ENCODE results near the gene GCLC.
A peak's percentile ranks its signal among the peaks of the same experiment; 100 is the strongest.
"Not testable (repeated sequence)": the region's sequence is repeated elsewhere in the genome, so short reads cannot be mapped to it uniquely, and the experiment has no call there.

GCLC gene

DNA sequence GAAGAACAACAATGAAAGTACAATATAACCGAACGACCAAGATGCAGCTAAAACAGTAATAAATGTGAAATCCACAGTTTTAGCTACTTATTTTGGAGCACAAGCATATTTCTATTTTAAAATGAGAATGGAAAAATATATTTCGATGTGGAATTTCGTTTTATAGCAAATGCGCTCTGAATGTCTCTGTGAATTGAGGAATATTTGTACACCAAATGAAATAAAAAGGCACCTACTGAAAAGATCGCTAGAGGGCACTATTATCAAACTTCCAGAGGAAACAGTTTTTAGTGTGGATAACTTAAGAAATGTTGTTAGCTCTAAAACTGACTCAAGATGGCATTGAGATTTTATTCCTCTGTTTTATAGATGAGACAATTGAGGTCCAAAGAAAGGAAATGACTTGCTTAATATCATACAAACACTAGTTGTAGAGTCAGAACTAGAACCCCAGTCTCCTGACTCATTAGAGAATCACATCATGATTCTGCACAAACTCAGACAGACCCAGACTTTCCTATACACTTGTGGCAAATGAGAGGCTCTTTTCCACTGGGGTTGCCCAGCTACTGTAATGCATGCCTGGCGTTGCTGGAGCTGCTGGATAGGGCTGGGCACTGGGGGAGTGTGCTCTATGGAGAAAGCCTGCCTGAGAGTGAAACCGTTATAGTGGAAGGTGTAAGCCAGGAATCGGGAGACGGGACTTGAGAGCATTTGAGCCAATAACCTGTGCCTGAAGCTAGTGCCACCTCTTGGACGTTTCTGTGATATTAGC lies 51.9 kb downstream of the GCLC start:
- peak; percentile 79 for DNase-seq (ENCODE audit: low spot score)

DNA sequence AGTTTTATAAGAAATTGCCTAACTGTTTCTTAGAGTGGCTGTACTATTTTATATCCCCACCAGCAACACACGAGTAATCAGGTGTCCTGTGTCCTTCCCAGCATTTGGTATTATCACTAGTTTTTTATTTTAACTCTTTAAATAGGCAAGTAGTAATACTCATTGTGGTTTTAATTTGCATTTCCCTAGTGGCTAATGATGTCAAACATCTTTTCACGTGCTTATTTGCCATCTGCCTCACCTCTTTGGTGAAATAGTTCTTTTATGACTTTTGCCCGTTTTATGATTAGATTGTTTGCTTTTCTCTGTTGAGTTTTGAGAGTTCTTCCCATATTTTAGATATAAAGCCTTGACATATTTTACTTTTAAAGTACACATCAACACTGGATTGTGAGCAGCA lies 57.8 kb downstream of the GCLC start:
- DNase-seq (ENCODE audit: low spot score) = no peak

DNA sequence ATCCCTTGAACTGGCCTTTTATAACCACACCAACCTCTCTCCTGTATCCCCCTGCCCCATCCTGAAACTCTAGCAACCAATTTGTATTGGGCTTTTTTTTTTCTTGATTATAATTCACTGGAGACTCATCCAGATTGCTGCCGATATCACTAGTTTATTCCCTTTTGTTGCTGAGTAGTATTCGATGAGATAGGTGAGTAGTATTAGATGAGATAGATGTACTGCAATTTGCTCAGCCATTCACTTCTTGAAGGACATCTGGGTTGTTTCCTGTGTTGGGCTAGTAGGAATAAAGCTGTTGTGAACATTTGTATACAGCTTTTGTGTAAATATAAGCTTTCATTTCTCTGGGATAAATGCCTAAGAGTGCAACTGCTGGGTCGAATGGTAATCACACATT lies 58.2 kb downstream of the GCLC start:
- DNase-seq (ENCODE audit: low spot score) = no peak

DNA sequence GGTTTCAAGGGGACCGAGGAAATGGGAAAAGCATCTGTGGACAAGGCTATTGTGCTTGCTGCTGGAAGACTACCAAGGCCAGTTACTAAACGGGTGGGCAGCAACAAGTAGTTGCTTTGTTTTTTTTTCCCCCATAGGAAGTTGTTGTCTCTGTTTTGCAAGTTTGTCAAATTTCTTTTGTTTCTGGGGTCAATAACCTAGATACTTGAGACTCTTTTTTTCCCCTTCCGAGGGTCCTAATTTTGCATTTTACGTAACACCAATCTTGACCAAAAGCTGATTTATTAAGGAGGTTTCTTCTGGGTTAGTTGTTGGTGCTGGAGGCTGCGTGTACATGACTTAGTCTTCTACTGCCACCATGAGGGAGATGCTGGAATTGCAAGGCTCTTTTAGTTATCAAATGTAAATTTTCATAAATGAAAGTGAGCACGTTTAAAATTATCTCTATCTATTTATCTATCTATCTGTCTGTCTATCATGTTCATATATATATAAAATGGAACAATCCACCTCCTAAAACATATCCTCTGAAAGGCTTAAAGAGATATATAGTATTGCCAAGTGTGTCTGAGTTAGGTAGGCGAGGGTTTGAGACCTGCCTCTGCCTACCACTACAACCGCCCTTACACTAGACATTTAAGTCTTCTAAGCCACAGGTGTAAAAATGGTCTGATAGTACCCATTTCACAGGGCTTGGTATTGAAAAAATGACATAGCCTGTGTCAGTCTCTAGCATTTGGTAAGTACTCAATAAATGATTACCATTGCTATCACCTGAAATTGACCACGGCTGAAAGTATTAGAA lies 60.2 kb downstream of the GCLC start:
- DNase-seq (ENCODE audit: low spot score) = peak; percentile 83

DNA sequence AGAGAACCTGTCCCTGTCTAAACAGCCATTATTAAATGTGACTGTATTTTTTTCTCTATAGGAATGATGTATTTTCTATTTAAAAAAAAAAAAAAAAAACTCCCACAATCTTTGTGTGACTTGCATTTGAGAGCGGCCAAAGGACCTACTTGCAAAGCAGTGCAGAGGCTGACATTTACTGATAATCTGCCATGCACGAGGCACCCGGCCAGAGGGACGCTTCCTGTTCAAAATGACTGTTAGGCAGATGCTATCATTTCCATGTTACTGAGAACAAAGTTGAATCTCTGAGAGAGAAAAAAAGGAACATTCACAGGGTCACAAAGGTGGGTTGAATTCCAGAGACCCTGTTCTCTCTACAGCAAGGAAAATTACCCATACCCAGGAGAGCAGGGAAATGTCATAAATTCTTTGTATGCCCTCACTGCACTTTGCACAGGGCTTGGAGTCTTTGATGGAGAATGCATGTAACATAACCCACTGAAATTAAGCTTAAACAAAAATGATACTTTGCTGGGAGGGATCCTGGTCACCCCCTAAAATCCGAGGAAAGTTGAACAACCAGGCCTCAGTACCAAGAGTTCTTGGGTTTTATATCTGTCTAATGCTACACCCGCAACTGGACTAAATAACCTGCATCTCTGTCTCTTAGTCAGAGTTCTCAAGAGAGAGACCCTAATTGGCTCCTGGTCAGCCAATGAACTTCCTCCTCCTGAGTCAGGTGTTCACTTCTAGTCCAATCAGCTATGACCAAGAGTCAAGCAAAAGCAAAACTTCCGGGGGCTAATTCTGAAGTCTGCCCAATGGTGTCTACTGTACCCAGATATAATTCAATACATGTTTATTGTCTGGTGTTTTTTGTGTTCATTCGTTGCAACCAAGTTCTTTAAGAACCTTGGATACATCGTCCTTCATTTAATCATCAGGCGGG lies 61.2 kb downstream of the GCLC start:
- no peak for DNase-seq (ENCODE audit: low spot score)

DNA sequence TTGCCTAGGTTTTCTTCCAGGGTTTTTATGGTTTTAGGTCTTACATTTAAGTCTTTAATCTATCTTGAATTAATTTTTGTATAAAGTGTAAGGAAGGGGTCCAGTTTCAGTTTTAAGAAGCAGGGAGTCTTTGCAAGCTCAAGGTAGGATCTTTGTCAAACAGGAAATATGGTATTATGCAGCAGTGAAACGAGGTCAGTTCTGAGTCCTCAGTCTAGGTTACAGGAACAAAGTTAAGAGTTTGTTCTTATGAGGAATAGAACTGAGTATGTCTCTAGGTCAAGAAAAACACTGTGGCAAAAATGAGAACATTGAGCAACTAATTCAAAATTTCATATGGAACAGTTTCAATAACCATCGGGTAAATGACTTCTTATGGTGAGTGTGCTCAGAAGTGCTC lies 63.6 kb downstream of the GCLC start:
- DNase-seq (ENCODE audit: low spot score) = no peak

DNA sequence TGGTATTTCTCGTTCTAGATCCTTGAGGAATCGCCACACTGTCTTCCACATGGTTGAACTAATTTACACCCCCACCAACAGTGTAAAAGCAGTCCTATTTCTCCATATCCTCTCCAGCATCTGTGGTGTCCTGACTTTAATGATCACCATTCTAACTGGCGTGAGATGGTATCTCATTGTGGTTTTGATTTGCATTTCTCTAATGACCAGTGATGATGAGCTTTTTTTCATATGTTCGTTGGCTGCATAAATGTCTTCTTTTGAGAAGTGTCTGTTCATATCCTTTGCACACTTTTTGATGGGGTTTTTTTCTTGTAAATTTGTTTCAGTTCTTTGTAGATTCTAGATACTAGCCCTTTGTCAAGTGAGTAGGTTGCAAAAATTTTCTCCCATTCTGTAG lies 64.1 kb downstream of the GCLC start:
- not testable (repeated sequence) for DNase-seq (ENCODE audit: low spot score)

DNA sequence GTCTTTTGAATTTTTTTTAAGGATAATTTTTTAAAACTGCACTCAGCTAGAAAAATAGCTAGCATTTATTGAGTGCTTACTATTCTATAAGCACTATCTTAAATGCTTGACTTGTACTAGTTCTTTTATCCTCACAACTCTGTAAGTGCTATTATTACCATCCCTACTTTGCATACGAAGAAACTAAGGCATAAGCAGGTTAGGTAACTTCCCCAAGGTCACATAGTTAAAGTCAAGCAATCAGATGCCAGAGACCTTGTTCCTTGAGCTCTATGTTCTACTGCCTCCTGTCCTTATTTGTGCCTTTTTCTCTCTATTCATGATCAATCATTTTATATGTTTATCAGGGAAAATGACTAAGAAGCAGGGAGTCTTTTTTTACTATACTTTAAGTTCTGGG lies 65.0 kb downstream of the GCLC start:
- DNase-seq (ENCODE audit: low spot score) = no peak

DNA sequence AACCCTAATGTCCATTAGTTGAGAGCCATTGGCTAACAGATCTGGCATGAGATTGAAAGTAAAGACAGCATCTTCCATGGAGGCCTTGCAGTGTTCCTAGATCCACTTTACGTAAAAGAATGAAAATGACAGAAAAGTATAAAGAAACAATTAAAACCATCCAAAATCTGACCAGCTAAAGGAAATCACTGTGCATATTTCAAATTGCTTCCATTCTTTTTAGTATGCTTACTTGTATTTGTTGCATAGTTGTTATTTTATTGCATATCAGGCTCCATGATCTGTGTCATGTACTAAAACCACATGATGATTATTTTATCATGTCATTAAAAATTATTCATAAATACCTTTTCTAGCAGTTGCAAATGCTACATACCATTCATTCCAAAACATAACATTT lies 67.9 kb downstream of the GCLC start:
- no peak for DNase-seq (ENCODE audit: low spot score)

DNA sequence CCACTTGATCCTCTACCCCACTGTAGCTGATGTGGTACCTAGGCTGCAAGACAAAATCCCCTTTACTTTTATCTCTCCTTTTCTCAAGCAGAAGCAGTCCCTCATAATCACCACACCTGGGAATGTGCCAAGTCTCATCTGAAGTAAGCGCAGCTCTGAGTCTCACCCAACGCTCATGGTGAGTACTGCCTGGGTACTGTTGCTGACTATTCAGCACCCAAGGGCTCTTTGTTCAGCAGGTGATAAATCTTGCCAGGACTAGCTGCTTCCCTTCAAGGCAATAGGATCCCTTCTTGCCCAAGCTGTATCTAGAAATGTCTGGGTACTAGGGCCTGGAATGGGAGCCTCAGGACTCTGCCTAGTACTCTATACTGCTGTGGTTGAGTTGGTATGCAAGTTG lies 70.9 kb downstream of the GCLC start:
- no peak for DNase-seq (ENCODE audit: low spot score)

DNA sequence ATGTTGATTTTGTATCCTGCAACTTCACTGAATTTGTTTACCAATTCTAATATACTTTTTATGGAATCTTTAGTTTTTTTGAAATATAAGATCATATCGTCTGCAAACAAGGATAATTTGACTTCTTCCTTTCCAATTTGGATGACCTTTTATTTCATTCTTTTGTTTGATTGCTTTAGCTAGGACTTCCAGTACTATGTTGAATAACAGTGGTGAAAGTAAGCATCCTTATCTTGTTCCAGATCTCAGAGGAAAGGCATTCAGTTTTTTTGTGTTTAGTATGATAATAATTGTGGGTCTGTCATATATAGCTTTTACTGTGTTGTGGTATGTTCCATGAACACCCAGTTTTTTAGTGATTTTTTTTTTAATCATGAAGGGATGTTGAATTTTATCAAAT lies 75.7 kb downstream of the GCLC start:
- no peak for DNase-seq (ENCODE audit: low spot score)

DNA sequence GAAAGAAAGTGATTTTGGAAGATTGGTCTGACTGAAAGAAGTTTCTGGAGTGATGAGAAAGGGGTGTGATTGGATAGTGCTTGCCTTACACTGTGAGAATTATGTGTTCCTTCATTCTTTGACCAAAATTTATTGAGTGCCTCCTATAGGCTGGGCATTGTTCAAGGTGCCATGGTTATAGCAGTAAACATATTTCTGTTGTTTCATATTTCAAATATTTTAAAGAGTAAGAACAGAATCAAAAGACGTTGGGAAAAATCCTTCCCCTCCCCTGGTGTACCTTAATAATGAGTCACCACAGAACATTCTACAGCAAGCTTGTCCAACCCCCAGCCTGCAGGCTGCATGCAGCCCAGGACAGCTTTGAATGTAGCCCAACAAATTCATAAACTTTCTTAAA lies 78.6 kb downstream of the GCLC start:
- no peak for DNase-seq (ENCODE audit: low spot score)

DNA sequence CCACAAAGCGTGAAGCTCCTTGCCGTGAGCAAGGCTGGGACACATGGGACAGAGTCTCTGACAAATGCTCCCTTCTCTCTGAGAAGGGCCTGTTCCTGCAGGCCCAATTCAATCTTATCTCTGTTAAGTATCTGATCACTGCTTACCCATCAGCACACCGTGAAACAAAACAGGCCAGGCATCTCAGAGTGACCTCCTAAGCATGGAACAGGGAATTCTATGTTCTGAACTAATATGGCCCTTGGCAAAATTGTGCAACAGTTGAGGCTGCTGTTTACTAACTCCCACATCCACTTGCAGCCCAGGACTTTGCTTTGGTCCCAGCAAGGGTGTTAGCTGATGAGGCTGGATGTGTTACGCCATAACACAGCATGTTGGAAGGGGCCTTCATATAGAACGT lies 79.2 kb downstream of the GCLC start:
- no peak for DNase-seq (ENCODE audit: low spot score)

DNA sequence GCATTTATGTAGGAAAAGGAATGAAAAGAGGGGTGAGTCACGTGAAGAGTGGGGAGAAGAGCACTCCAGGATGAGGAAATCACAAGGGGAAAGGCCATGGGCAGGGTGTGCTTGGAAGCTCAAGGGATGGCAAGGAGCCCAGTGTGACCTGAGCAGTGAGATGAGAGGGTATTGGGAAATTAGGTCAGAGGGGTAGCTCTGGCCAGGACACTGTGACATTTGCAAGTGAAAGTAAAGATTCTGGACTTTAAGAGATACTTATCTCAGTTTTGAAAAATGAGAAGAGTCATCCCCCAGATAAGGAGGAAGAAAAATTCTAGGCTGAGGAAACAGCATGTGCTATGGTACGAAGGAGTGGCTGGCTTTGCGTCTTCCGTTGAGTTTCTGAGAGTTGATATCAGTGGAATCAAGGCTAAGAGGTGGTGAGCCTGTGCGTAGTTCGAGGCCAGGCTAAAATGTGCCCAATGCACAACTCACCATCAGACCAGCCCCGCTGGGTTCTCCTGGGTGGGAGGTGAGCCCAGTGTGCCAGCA lies 79.9 kb downstream of the GCLC start:
- no peak for DNase-seq (ENCODE audit: low spot score)

DNA sequence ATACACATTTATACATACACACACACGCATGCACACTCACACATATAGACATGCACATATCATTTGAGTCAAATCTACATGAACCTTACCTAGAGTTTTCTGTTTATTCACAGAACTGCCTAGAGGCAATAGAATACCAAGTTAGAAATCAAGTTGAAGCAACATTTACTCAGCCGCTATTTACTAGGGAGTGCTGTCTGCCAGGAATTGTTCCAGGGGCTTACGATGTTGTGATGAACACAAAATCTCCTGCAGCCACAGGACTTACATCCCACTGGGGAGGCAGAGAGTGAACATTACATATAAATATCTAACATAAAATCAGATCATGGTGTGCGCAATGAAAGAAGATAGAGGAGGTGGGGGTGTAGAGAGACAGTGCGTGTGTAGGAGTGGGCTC lies 80.4 kb downstream of the GCLC start:
- no peak for DNase-seq (ENCODE audit: low spot score)

DNA sequence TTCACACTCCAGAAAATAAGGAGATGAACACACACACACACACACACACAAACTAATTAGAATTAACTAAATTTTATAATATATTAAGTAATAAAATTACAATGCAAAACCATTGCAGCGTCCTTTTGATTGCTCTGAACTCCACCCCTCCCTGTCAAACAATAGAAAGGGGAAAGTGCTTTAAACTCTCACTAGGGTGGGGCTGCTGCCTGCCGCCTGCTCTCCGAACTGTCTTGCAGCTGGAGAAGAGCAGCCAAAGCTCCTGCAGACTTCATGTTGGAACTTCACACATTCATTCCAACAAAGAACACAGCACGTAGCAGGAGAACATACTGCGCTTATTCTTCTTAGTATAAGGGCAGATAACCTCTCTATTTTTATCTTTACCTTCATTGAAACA lies 83.2 kb downstream of the GCLC start:
- DNase-seq (ENCODE audit: low spot score) = no peak

DNA sequence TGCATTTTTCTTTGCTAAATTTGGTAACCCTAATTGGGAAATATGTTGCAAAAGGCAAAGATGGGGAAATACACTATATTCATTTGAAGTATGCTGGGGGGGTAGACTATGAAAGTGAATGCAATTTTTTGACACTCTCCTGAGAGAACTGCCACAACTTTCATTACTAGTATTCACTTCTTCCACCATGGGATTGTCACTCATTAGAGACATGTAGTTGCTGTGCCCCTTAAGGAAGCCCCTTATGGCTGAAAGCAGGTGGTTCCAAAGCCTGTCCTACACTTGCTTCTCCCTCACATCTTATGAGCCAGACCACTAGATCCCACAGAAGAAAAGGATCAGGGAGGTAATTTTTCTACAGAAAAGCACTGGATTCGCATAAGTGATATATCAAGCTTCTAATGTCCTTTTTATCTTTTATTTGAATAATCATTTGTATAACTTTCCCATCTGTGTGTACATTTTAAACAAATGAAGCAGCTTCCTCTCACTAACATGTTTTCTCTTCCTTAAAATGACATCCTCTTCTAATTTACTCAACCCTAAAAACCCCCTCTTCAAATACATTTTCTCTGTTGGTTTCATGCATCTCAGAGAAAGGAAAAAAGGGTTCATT lies 83.8 kb downstream of the GCLC start:
- DNase-seq (ENCODE audit: low spot score) = no peak

DNA sequence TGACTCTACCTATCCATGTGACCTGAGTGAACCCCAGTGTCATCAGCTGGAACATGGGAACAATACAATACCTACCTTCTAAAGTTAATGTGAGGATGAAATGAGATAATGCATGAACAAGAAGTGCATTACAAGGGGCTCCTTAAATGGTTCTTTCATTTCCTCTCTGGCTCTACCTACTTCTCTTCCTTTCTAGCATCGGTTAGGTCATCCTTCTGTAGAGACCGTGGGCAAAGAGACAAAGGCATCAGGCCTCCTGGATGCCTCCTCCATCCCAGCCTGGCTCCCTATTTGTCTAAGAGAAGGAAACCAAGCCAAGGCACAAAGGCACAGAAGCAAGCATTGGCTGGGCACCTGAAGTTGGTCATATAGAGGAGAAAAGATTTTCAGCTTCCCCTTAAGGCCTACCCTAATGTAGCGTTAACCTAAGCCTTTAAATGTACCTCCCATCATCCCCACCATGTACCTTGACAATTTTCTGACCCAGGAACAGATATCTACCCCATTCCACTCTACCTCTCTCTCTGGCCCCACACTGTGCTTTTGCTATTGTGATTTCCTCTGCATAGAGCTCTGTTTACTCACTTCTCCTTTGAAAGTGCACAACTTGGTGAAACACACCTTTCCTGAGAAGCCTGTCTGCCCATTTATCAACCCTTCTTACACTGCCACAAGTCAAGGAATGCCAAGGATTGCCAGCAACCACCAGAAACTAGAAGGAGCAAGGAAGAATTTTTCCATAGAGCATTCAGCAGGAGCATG lies 86.6 kb downstream of the GCLC start:
- no peak for DNase-seq (ENCODE audit: low spot score)

DNA sequence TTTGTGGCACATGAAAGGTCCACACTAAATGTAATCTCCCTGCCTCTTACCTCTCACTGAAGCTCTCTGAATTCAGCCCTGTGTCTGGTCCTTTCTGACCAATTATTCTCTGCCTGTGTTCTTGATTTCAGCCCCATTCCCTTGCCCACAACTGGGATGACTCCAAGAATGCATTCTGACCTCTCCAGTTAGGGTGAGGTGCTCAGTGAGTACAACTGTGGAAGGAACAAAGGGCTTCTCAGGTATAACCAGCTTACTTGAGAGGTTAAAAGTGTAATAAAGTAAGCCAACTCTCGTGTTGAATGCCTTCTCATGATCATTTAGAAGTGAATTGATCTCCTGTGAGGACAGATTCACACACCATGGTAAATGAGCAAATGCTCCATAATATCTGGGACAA lies 88.1 kb downstream of the GCLC start:
- DNase-seq (ENCODE audit: low spot score) = no peak

DNA sequence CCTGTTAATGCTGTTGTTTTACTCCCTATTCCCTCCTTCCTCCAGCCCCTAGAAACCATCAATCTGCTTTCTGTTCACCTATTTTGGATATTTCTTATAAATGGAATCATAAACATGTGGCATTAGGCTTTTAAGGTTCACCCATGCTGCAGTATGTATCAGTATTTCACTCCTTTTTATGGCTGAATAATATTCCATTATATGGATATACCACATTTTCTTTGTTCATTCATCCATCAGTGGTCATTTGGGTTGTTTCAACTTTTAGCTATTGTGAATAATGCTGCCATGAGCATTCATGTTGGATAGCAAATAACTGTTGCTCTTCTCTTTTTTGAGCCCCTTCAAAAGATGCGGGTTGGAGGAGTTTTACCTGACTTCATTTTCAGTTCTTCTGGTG lies 89.2 kb downstream of the GCLC start:
- DNase-seq (ENCODE audit: low spot score) = no peak

DNA sequence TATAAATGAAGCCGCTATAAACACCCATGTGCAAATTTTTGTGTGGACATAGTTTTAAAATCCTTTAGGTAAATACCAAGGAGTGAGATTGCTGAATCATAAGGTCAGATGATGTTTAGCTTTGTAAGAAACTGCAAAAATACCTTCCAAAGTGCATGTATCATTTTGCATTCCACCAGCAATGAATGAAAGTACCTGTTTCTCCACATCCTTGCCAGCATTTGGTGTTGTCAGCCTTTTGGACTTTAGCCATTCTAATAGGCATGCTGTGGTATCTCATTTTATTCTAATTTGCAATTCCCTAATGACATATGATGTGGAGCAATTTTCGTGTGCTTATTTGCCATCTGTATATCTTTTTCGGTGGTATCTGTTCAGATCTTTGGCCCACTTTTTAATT lies 93.7 kb downstream of the GCLC start:
- no peak for DNase-seq (ENCODE audit: low spot score)

All from hematopoietic multipotent progenitor cell treated with erythropoietin and hydrocortisone succinate and interleukin-3 and kit ligand, for 15 days (in vitro differentiated cells).